Keratinocyte (primary cell): Measurements from ENCODE around the gene PRKCI.

Source experiments
- CTCF ChIP-seq, 3 experiments: IDR thresholded peaks in 1 of 3; conservative IDR thresholded peaks in 1 of 3; optimal IDR thresholded peaks in 1 of 3; 2 replicates in 2 of 3; 3 replicates in 1 of 3; pipeline versions ENCODE3 to v1.5.1; 2011; ENCODE audit warnings: low read length in 3 of 3, mild to moderate bottlenecking in 3 of 3, moderate library complexity in 2 of 3, control low read depth in 1 of 3, inconsistent platforms in 1 of 3; ENCODE audit not compliant: insufficient read depth in 2 of 3; ENCODE audit errors: extremely low read depth in 1 of 3
- EZH2 ChIP-seq: IDR thresholded peaks from one replicate; pipeline ENCODE4 v1.6.1; 2012; ENCODE audit warnings: inconsistent platforms, mild to moderate bottlenecking, low read length, moderate library complexity

- TF ChIP-seq CTCF (optimal IDR thresholded peaks at IDR 0.05 in 1 of 3, IDR thresholded peaks at IDR 0.05 in 1 of 3, conservative IDR thresholded peaks at IDR 0.05 in 1 of 3; ENCODE audit: extremely low read depth in 1 of 3, insufficient read depth in 2 of 3, low read length in 3 of 3): no peak
- no peak for TF ChIP-seq EZH2
Observed at GRCh38 chr3:170258105-170258487, 35.9 kb downstream of the PRKCI start.
